Measurements from ENCODE around the gene HMCN2. TPM values are rescaled to one million over a fixed set of nuclear protein-coding genes. Genes with fewer than 3 reads are reported as not detected.

Gene HMCN2
- total RNA-seq, 1 experiment from 2014 or later, result 1.6 TPM

- Histone ChIP-seq H3K9me2 (ENCODE audit: insufficient read depth) (no peaks in the 10 kb centered on the region), H3K4me1 (replicated peaks; ENCODE audit: insufficient read depth) (peaks cover 17% of the 10 kb centered on the region), H3K27me3 (ENCODE audit: insufficient read depth, low read depth) (no peaks in the 10 kb centered on the region), H3F3A (ENCODE audit: insufficient read depth, low read depth) (peaks cover 16% of the 10 kb centered on the region), H2AFZ (no peak overlapping the region), H3K9me3 (ENCODE audit: insufficient read depth, low read depth) (no peaks in the 10 kb centered on the region), H3K4me3 (no peak overlapping the region), H4K20me1 (ENCODE audit: insufficient read depth) (no peaks in the 10 kb centered on the region), H3K79me2 (ENCODE audit: low read depth) (no peaks in the 10 kb centered on the region), H3K36me3 (ENCODE audit: low read depth) (no peaks in the 10 kb centered on the region), H3K4me2 (no peak overlapping the region), H3K27ac (no peak overlapping the region)
- BruUV-seq (replicated peaks), result no TSS peak
- intact Hi-C loops (cut with micrococcal nuclease; ENCODE audit: unreplicated experiment), result no loop called here
- POLR2A ChIA-PET (ENCODE audit: unreplicated experiment), result no interaction called here
- CTCF ChIA-PET, result no interaction called here
- no peak for TF ChIP-seq EZH2 (IDR thresholded peaks at IDR 0.05; ENCODE audit: low read depth)
- no peak for TF ChIP-seq CTCF (conservative IDR thresholded peaks at IDR 0.05)
- DNase-seq, result no peak
Observed at GRCh38 chr9:130354378-130354777, 88.8 kb downstream of the HMCN2 start.

GRCh38 chr9:130354806-130355205, 89.2 kb downstream of the HMCN2 start:
- ChIA-PET POLR2A (ENCODE audit: unreplicated experiment) (no interaction called here), CTCF (no interaction called here)
- intact Hi-C loops (cut with micrococcal nuclease; ENCODE audit: unreplicated experiment), result no loop called here

GRCh38 chr9:130356033-130356432, 90.5 kb downstream of the HMCN2 start:
- Histone ChIP-seq H3K27me3 (ENCODE audit: insufficient read depth, low read depth) (no peaks in the 10 kb centered on the region), H3K9me3 (ENCODE audit: insufficient read depth, low read depth) (no peaks in the 10 kb centered on the region), H3F3A (ENCODE audit: insufficient read depth, low read depth) (peaks cover 14% of the 10 kb centered on the region), H3K4me2 (no peak overlapping the region), H2AFZ (no peak overlapping the region), H3K27ac (no peak overlapping the region), H3K4me3 (no peak overlapping the region), H3K79me2 (ENCODE audit: low read depth) (no peaks in the 10 kb centered on the region), H3K9me2 (ENCODE audit: insufficient read depth) (no peaks in the 10 kb centered on the region), H4K20me1 (ENCODE audit: insufficient read depth) (no peaks in the 10 kb centered on the region), H3K36me3 (ENCODE audit: low read depth) (no peaks in the 10 kb centered on the region), H3K4me1 (replicated peaks; ENCODE audit: insufficient read depth) (peaks cover 17% of the 10 kb centered on the region)
- peak in 1 of 2 experiments; percentile 47 for DNase-seq
- TF ChIP-seq CTCF (conservative IDR thresholded peaks at IDR 0.05), result no peak
- no peak for TF ChIP-seq EZH2 (IDR thresholded peaks at IDR 0.05; ENCODE audit: low read depth)
- intact Hi-C loops (cut with micrococcal nuclease; ENCODE audit: unreplicated experiment), result no loop called here
- ChIA-PET POLR2A (ENCODE audit: unreplicated experiment) (interaction anchor here (0.6 kb wide), 1 partner anchor 9 kb away, joined by 4 read pairs; no protein-coding TSS in a partner anchor), CTCF (interaction anchor here (0.6 to 1.4 kb wide), 2 partner anchors 8 to 9 kb away, joined by 3 to 4 read pairs; no protein-coding TSS in a partner anchor)
- BruUV-seq (replicated peaks), result no TSS peak

More at GRCh38 chr9:130354806-130355205, 89.2 kb downstream of the HMCN2 start:
- TF ChIP-seq EZH2 (IDR thresholded peaks at IDR 0.05; ENCODE audit: low read depth) (no peak), CTCF (conservative IDR thresholded peaks at IDR 0.05) (no peak)
- H4K20me1 ChIP-seq (ENCODE audit: insufficient read depth), result no peaks in the 10 kb centered on the region
- H3K9me3 ChIP-seq (ENCODE audit: insufficient read depth, low read depth), result no peaks in the 10 kb centered on the region
- no peak for DNase-seq
- H3K36me3 ChIP-seq (ENCODE audit: low read depth), result no peaks in the 10 kb centered on the region
- no peak overlapping the region for H2AFZ ChIP-seq
- no peaks in the 10 kb centered on the region for H3K27me3 ChIP-seq (ENCODE audit: insufficient read depth, low read depth)
- H3K79me2 ChIP-seq (ENCODE audit: low read depth), result no peaks in the 10 kb centered on the region
- BruUV-seq (replicated peaks), result no TSS peak
- no peaks in the 10 kb centered on the region for H3K9me2 ChIP-seq (ENCODE audit: insufficient read depth)
- H3K4me3 ChIP-seq, result no peak overlapping the region
- H3K4me2 ChIP-seq, result no peak overlapping the region
- peaks cover 17% of the 10 kb centered on the region for H3K4me1 ChIP-seq (replicated peaks; ENCODE audit: insufficient read depth)
- no peak overlapping the region for H3K27ac ChIP-seq
- peaks cover 16% of the 10 kb centered on the region for H3F3A ChIP-seq (ENCODE audit: insufficient read depth, low read depth)
